SK-N-SH (cell line): ENCODE results near the gene CLDN6. TPM values are rescaled to one million over a fixed set of nuclear protein-coding genes. Genes with fewer than 3 reads are reported as not detected.

Source experiments
- CTCF ChIA-PET: fragments of 300-600, 350-600 bp; formaldehyde crosslinking; extraction: SDS; loops from one replicate; lab custom pipeline; 2021; lab: Yijun Ruan, JAX
- POLR2A ChIA-PET: fragments of 350-600 bp; sonication (Branson Sonifier 250); formaldehyde crosslinking; extraction: SDS; loops from one replicate; lab custom pipeline; 2020; ENCODE audit warnings: antibody characterized with exemption, inconsistent platforms; lab: Yijun Ruan, JAX
- DNase-seq: peaks from one replicate; pipeline ENCODE4 v3.0.0; 2012
- H2AFZ ChIP-seq: fragments of 200-600 bp; sonication (generic); 2 replicates; pipeline ENCODE4 v1.8.1; 2016; ENCODE audit warnings: antibody characterized with exemption, mild to moderate bottlenecking, low read depth
- H3F3A ChIP-seq: fragments of 200-600 bp; sonication (generic); replicated peaks from 2 replicates; pipeline ENCODE3; 2016; ENCODE audit warnings: antibody characterized with exemption, mild to moderate bottlenecking; ENCODE audit not compliant: insufficient read depth
- H3K27ac ChIP-seq, 2 experiments: fragments of 200-500 bp in 1 of 2; fragments of 200-600 bp in 1 of 2; sonication (Bioruptor generic) in 1 of 2; sonication (generic), shearing (Covaris generic) in 1 of 2; 2 replicates each; pipeline versions ENCODE4 v1.5.1 to v1.6.1; 2014 to 2016; ENCODE audit warnings: low read depth in 2 of 2, inconsistent platforms in 1 of 2, low read length in 1 of 2, mild to moderate bottlenecking in 1 of 2, mixed read lengths in 1 of 2
- H3K27me3 ChIP-seq: fragments of 200-600 bp; sonication (generic), shearing (Covaris generic); 2 replicates; pipeline ENCODE4 v1.6.1; 2016; ENCODE audit warnings: mixed run types; ENCODE audit not compliant: insufficient read depth
- H3K36me3 ChIP-seq, 2 experiments: fragments of 200-500 bp in 1 of 2; fragments of 200-600 bp in 1 of 2; sonication (Bioruptor generic) in 1 of 2; sonication (generic) in 1 of 2; replicated peaks in 1 of 2; 2 replicates each; pipeline versions ENCODE3 to v1.5.1; 2014 to 2016; ENCODE audit warnings: low read length in 1 of 2, mild to moderate bottlenecking in 1 of 2; ENCODE audit not compliant: insufficient read depth in 2 of 2, control insufficient read depth in 1 of 2
- H3K4me1 ChIP-seq, 2 experiments: fragments of 200-500 bp in 1 of 2; fragments of 200-600 bp in 1 of 2; sonication (Bioruptor generic) in 1 of 2; sonication (generic), shearing (Covaris generic) in 1 of 2; 2 replicates each; pipeline versions ENCODE4 v1.5.1 to v1.6.1; 2014 to 2016; ENCODE audit warnings: low read depth in 1 of 2, low read length in 1 of 2, mixed run types in 1 of 2; ENCODE audit not compliant: insufficient read depth in 2 of 2, control insufficient read depth in 1 of 2
- H3K4me2 ChIP-seq: fragments of 200-600 bp; sonication (generic), shearing (Covaris generic); 2 replicates; pipeline ENCODE4 v1.6.1; 2017; ENCODE audit warnings: mixed run types
- H3K4me3 ChIP-seq, 2 experiments: fragments of 200-500 bp in 1 of 2; fragments of 200-600 bp in 1 of 2; sonication (Bioruptor generic) in 1 of 2; sonication (generic), shearing (Covaris generic) in 1 of 2; 2 replicates each; pipeline versions ENCODE4 v1.5.1 to v1.8.1; 2014 to 2016; ENCODE audit warnings: low read depth in 2 of 2, inconsistent platforms in 1 of 2, low read length in 1 of 2, mild to moderate bottlenecking in 1 of 2, mixed read lengths in 1 of 2, moderate library complexity in 1 of 2
- H3K79me2 ChIP-seq: fragments of 200-600 bp; sonication (generic); 2 replicates; pipeline ENCODE4 v1.8.1; 2017; ENCODE audit warnings: mild to moderate bottlenecking; ENCODE audit not compliant: insufficient read depth
- H3K9ac ChIP-seq: fragments of 200-600 bp; sonication (generic); 2 replicates; pipeline ENCODE4 v1.6.1; 2017; ENCODE audit warnings: mixed run types
- H3K9me2 ChIP-seq: fragments of 200-600 bp; sonication (generic); 2 replicates; pipeline ENCODE4 v1.6.1; 2017; ENCODE audit warnings: mixed run types
- H3K9me3 ChIP-seq: fragments of 200-600 bp; sonication (generic); 2 replicates; pipeline ENCODE4 v1.6.1; 2017; ENCODE audit warnings: mixed run types, mild to moderate bottlenecking, moderate library complexity
- H4K20me1 ChIP-seq: fragments of 200-600 bp; sonication (generic); 2 replicates; pipeline ENCODE4 v1.6.1; 2017; ENCODE audit warnings: mild to moderate bottlenecking, mixed run types; ENCODE audit not compliant: insufficient read depth
- ELF1 ChIP-seq: IDR thresholded peaks from 2 replicates; pipeline ENCODE4 v1.4.0; 2012
- EZH2phosphoT487 ChIP-seq: fragments of 200-600 bp; sonication (generic); IDR thresholded peaks from 2 replicates; pipeline ENCODE4 v1.6.1; 2017; ENCODE audit warnings: low read depth, mixed run types, mild to moderate bottlenecking, antibody characterized with exemption, moderate library complexity, borderline replicate concordance
- FOXM1 ChIP-seq: IDR thresholded peaks from 2 replicates; pipeline ENCODE4 v1.4.0; 2012; ENCODE audit warnings: low read depth, mild to moderate bottlenecking
- GATA2 ChIP-seq: sonication (generic); formaldehyde crosslinking; IDR thresholded peaks from 2 replicates; pipeline ENCODE4 v1.5.0; 2020; ENCODE audit warnings: mild to moderate bottlenecking, missing genetic modification reagents
- MEF2A ChIP-seq: IDR thresholded peaks from 2 replicates; pipeline ENCODE4 v1.4.0; 2012; ENCODE audit warnings: low read depth, borderline replicate concordance
- MXI1 ChIP-seq: IDR thresholded peaks from 2 replicates; pipeline ENCODE4 v1.6.1; 2012; ENCODE audit warnings: mild to moderate bottlenecking, low read depth, low read length, improper control_type of control experiment
- NFIC ChIP-seq: IDR thresholded peaks from 2 replicates; pipeline ENCODE4 v1.4.0; 2012; ENCODE audit warnings: borderline replicate concordance
- POLR2AphosphoS5 ChIP-seq: IDR thresholded peaks from 2 replicates; pipeline ENCODE4 v1.6.1; 2012; ENCODE audit warnings: low read depth, low read length
- RAD21 ChIP-seq: IDR thresholded peaks from 2 replicates; pipeline ENCODE4 v1.6.1; 2012; ENCODE audit warnings: mild to moderate bottlenecking, low read length
- RCOR1 ChIP-seq: fragments of 150-350 bp; IDR thresholded peaks from 2 replicates; pipeline ENCODE4 v1.6.1; 2017; ENCODE audit warnings: antibody characterized with exemption, low read length
- SIN3A ChIP-seq: IDR thresholded peaks from 2 replicates; pipeline ENCODE4 v1.6.1; 2012; ENCODE audit warnings: low read depth, mild to moderate bottlenecking, low read length, moderate library complexity, borderline replicate concordance
- TAF1 ChIP-seq: IDR thresholded peaks from 2 replicates; pipeline ENCODE4 v1.6.1; 2012; ENCODE audit warnings: low read depth, mild to moderate bottlenecking, low read length, moderate library complexity, borderline replicate concordance
- WGBS: methylation state at CpG from one replicate; pipeline ENCODE4 v1.1.6; 2017; ENCODE audit warnings: low lambda C conversion rate; 5-methylcytosine and 5-hydroxymethylcytosine counted together
- polyA plus RNA-seq, 3 experiments: library from polyadenylated mRNA; depleted of rRNA; stranded (reverse); fragments of >200 nt; gene quantifications; 2 replicates each; pipeline ENCODE4 v1.2.3, GENCODE V29; 2012
- TF ChIP-seq, protein P1 (sequence below): fragments of 150-350 bp; IDR thresholded peaks from 2 replicates; pipeline ENCODE4 v1.6.1; 2016; ENCODE audit warnings: mild to moderate bottlenecking, low read depth, low read length
- TF ChIP-seq, protein P2 (sequence below): IDR thresholded peaks from 2 replicates; pipeline ENCODE4 v1.6.1; 2012; ENCODE audit warnings: mild to moderate bottlenecking, low read depth, low read length, moderate library complexity
- TF ChIP-seq, protein P3 (sequence below): fragments of 150-350 bp; IDR thresholded peaks from 2 replicates; pipeline ENCODE4 v1.6.1; 2017; ENCODE audit warnings: antibody characterized with exemption, low read length, low read depth, borderline replicate concordance
- TF ChIP-seq, protein P4 (sequence below): IDR thresholded peaks from 2 replicates; pipeline ENCODE4 v1.4.0; 2012; ENCODE audit warnings: low read depth

CLDN6 gene
- polyA plus RNA-seq, 1 of the 3 experiments (the other 2 are of a cell fraction): 0.20 TPM

DNA sequence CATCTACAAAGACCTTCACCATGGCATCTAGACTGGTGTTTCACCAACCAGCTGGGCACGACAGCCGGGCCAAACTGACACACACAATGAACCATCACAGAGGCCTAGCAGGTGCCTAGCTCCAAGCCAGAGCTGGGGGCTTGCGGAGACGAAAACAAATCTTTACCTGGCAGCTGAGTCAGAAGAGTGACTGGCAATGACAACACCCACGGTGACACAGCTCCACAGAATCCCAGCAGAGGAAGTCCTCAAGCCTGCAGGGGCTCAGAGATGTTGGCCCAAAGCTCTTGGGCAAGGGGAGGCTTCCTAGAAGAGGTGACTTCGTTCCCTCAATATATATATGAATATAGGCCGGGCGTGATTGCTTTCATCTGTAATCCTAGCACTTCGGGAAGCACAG is 33.5 kb upstream of the CLDN6 start:
- Histone ChIP-seq H3K27ac (no peak overlapping the region), H2AFZ (no peak overlapping the region), H3K27me3 (peaks cover 32% of the 10 kb centered on the region)
- WGBS: 76% methylated on average over 9 of the region's 9 CpGs
- TF ChIP-seq RAD21 (no peak), TAF1 (no peak), SIN3A (no peak), NFIC (no peak), POLR2AphosphoS5 (no peak), MEF2A (no peak), ELF1 (no peak), RCOR1 (no peak), GATA2 (CRISPR knock-in tag) (no peak), EZH2phosphoT487 (no peak), MXI1 (no peak), FOXM1 (no peak)
- TF ChIP-seq, protein P1, sequence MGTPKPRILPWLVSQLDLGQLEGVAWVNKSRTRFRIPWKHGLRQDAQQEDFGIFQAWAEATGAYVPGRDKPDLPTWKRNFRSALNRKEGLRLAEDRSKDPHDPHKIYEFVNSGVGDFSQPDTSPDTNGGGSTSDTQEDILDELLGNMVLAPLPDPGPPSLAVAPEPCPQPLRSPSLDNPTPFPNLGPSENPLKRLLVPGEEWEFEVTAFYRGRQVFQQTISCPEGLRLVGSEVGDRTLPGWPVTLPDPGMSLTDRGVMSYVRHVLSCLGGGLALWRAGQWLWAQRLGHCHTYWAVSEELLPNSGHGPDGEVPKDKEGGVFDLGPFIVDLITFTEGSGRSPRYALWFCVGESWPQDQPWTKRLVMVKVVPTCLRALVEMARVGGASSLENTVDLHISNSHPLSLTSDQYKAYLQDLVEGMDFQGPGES: no peak
- TF ChIP-seq, protein P2, sequence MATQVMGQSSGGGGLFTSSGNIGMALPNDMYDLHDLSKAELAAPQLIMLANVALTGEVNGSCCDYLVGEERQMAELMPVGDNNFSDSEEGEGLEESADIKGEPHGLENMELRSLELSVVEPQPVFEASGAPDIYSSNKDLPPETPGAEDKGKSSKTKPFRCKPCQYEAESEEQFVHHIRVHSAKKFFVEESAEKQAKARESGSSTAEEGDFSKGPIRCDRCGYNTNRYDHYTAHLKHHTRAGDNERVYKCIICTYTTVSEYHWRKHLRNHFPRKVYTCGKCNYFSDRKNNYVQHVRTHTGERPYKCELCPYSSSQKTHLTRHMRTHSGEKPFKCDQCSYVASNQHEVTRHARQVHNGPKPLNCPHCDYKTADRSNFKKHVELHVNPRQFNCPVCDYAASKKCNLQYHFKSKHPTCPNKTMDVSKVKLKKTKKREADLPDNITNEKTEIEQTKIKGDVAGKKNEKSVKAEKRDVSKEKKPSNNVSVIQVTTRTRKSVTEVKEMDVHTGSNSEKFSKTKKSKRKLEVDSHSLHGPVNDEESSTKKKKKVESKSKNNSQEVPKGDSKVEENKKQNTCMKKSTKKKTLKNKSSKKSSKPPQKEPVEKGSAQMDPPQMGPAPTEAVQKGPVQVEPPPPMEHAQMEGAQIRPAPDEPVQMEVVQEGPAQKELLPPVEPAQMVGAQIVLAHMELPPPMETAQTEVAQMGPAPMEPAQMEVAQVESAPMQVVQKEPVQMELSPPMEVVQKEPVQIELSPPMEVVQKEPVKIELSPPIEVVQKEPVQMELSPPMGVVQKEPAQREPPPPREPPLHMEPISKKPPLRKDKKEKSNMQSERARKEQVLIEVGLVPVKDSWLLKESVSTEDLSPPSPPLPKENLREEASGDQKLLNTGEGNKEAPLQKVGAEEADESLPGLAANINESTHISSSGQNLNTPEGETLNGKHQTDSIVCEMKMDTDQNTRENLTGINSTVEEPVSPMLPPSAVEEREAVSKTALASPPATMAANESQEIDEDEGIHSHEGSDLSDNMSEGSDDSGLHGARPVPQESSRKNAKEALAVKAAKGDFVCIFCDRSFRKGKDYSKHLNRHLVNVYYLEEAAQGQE: no peak
- TF ChIP-seq, protein P3, sequence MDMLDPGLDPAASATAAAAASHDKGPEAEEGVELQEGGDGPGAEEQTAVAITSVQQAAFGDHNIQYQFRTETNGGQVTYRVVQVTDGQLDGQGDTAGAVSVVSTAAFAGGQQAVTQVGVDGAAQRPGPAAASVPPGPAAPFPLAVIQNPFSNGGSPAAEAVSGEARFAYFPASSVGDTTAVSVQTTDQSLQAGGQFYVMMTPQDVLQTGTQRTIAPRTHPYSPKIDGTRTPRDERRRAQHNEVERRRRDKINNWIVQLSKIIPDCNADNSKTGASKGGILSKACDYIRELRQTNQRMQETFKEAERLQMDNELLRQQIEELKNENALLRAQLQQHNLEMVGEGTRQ: no peak
- TF ChIP-seq, protein P4, sequence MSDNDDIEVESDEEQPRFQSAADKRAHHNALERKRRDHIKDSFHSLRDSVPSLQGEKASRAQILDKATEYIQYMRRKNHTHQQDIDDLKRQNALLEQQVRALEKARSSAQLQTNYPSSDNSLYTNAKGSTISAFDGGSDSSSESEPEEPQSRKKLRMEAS: no peak
- TF ChIP-seq, all 33 proteins: peak for 0
- ChIA-PET CTCF (interaction anchor here (0.7 to 5.8 kb wide), 5 partner anchors 8 to 124 kb away, joined by 3 to 57 read pairs (median 3); no protein-coding TSS in a partner anchor), POLR2A (interaction anchor here (0.5 to 0.8 kb wide), 2 partner anchors 27 to 42 kb away, joined by 3 read pairs; no protein-coding TSS in a partner anchor)
- Histone ChIP-seq H4K20me1 (no peaks in the 10 kb centered on the region), H3K79me2 (no peaks in the 10 kb centered on the region), H3K4me3 (no peak overlapping the region), H3F3A (peaks cover 4% of the 10 kb centered on the region), H3K9me2 (no peaks in the 10 kb centered on the region), H3K4me1 (no peaks in the 10 kb centered on the region), H3K36me3 (no peaks in the 10 kb centered on the region), H3K9me3 (no peaks in the 10 kb centered on the region), H3K9ac (no peak overlapping the region), H3K4me2 (no peak overlapping the region)
- DNase-seq: no peak
